ENCODE measurements around the gene ADCY1.
A peak's percentile ranks its signal among the peaks of the same experiment; 100 is the strongest.

Gene ADCY1

GRCh38 chr7:45573661-45574415 is at the start of gene ADCY1:
Gene ADCY1 (plus strand): TSS chr7:45574368. CDS start chr7:45574544, 176 bp downstream.
- H3K27me3 ChIP-seq (ENCODE audit: low read length): no peaks in the 10 kb centered on the region
- H3K9ac ChIP-seq (ENCODE audit: low read length): peak within 1 kb of the TSS; percentile 37; the same call in 1 of the 2 replicates
- peak within 1 kb of the TSS; percentile 45 for H3K4me2 ChIP-seq (ENCODE audit: low read depth, low read length, poor library complexity, severe bottlenecking)

GRCh38 chr7:45524445-45524844 is 49.7 kb upstream of the ADCY1 start:
- H4K20me1 ChIP-seq (ENCODE audit: low read depth, low read length): no peaks in the 10 kb centered on the region
- H3K4me3 ChIP-seq (ENCODE audit: insufficient read depth, low read length, poor library complexity, severe bottlenecking): no peak overlapping the region
- no peaks in the 10 kb centered on the region for H3K36me3 ChIP-seq (ENCODE audit: low read length)
- H3K9me3 ChIP-seq (ENCODE audit: insufficient read depth, low read length): no peaks in the 10 kb centered on the region
- H3K79me2 ChIP-seq (ENCODE audit: insufficient read depth, low read length): no peaks in the 10 kb centered on the region
- no peak overlapping the region for H3K27ac ChIP-seq (ENCODE audit: low read depth, low read length)
- no peaks in the 10 kb centered on the region for H3K27me3 ChIP-seq (ENCODE audit: low read length)
- H3K9me2 ChIP-seq (replicated peaks; ENCODE audit: insufficient read depth, low read length): no peaks in the 10 kb centered on the region
- no peak overlapping the region for H3K4me2 ChIP-seq (ENCODE audit: low read depth, low read length, poor library complexity, severe bottlenecking)
- H3F3A ChIP-seq (ENCODE audit: insufficient read depth): no peaks in the 10 kb centered on the region
- H2AFZ ChIP-seq (ENCODE audit: low read depth, low read length, severe bottlenecking): no peak overlapping the region
- TF ChIP-seq CTCF (IDR thresholded peaks at IDR 0.05; ENCODE audit: insufficient read depth, low read length, poor library complexity, severe bottlenecking) (no peak), EZH2phosphoT487 (conservative IDR thresholded peaks at IDR 0.05; ENCODE audit: low read length) (no peak)
- no peak overlapping the region for H3K9ac ChIP-seq (ENCODE audit: low read length)

More at GRCh38 chr7:45573661-45574415, at the start of gene ADCY1:
- H2AFZ ChIP-seq (ENCODE audit: low read depth, low read length, severe bottlenecking): no peak within 1 kb of the TSS
- no peaks in the 10 kb centered on the region for H3F3A ChIP-seq (ENCODE audit: insufficient read depth)
- no peaks in the 10 kb centered on the region for H3K36me3 ChIP-seq (ENCODE audit: low read length)
- H3K4me3 ChIP-seq (ENCODE audit: insufficient read depth, low read length, poor library complexity, severe bottlenecking): peak within 1 kb of the TSS; percentile 50
- no peaks in the 10 kb centered on the region for H3K79me2 ChIP-seq (ENCODE audit: insufficient read depth, low read length)
- TF ChIP-seq CTCF (IDR thresholded peaks at IDR 0.05; ENCODE audit: insufficient read depth, low read length, poor library complexity, severe bottlenecking) (no peak), EZH2phosphoT487 (conservative IDR thresholded peaks at IDR 0.05; ENCODE audit: low read length) (no peak)
- H4K20me1 ChIP-seq (ENCODE audit: low read depth, low read length): no peaks in the 10 kb centered on the region
- no peaks in the 10 kb centered on the region for H3K9me3 ChIP-seq (ENCODE audit: insufficient read depth, low read length)
- no peaks in the 10 kb centered on the region for H3K9me2 ChIP-seq (replicated peaks; ENCODE audit: insufficient read depth, low read length)
- H3K27ac ChIP-seq (ENCODE audit: low read depth, low read length): no peak within 1 kb of the TSS

GRCh38 chr7:45525057-45525456 is 49.1 kb upstream of the ADCY1 start:
- Histone ChIP-seq H3K9ac (ENCODE audit: low read length) (no peak overlapping the region), H4K20me1 (ENCODE audit: low read depth, low read length) (no peaks in the 10 kb centered on the region), H3K9me2 (replicated peaks; ENCODE audit: insufficient read depth, low read length) (no peaks in the 10 kb centered on the region), H3K9me3 (ENCODE audit: insufficient read depth, low read length) (no peaks in the 10 kb centered on the region), H3K27me3 (ENCODE audit: low read length) (no peaks in the 10 kb centered on the region), H3K27ac (ENCODE audit: low read depth, low read length) (no peak overlapping the region), H3K79me2 (ENCODE audit: insufficient read depth, low read length) (no peaks in the 10 kb centered on the region), H3K36me3 (ENCODE audit: low read length) (no peaks in the 10 kb centered on the region), H3F3A (ENCODE audit: insufficient read depth) (no peaks in the 10 kb centered on the region), H2AFZ (ENCODE audit: low read depth, low read length, severe bottlenecking) (no peak overlapping the region), H3K4me3 (ENCODE audit: insufficient read depth, low read length, poor library complexity, severe bottlenecking) (no peak overlapping the region), H3K4me2 (ENCODE audit: low read depth, low read length, poor library complexity, severe bottlenecking) (no peak overlapping the region)
- TF ChIP-seq CTCF (IDR thresholded peaks at IDR 0.05; ENCODE audit: insufficient read depth, low read length, poor library complexity, severe bottlenecking) (no peak), EZH2phosphoT487 (conservative IDR thresholded peaks at IDR 0.05; ENCODE audit: low read length) (no peak)

Measured in SU-DHL-6 (cell line).